ENCODE results near the gene NAT8.
"Not testable (repeated sequence)": the region's sequence is repeated elsewhere in the genome, so short reads cannot be mapped to it uniquely, and the experiment has no call there.

- TF ChIP-seq, protein P1, sequence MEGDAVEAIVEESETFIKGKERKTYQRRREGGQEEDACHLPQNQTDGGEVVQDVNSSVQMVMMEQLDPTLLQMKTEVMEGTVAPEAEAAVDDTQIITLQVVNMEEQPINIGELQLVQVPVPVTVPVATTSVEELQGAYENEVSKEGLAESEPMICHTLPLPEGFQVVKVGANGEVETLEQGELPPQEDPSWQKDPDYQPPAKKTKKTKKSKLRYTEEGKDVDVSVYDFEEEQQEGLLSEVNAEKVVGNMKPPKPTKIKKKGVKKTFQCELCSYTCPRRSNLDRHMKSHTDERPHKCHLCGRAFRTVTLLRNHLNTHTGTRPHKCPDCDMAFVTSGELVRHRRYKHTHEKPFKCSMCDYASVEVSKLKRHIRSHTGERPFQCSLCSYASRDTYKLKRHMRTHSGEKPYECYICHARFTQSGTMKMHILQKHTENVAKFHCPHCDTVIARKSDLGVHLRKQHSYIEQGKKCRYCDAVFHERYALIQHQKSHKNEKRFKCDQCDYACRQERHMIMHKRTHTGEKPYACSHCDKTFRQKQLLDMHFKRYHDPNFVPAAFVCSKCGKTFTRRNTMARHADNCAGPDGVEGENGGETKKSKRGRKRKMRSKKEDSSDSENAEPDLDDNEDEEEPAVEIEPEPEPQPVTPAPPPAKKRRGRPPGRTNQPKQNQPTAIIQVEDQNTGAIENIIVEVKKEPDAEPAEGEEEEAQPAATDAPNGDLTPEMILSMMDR (IDR thresholded peaks at IDR 0.05; ENCODE audit: control extremely low read depth in 1 of 3, insufficient read depth in 1 of 3, low read depth in 1 of 3, low read length in 3 of 3) = not testable (repeated sequence)
- not testable (repeated sequence) for TF ChIP-seq TAF7 (optimal IDR thresholded peaks at IDR 0.05; ENCODE audit: borderline replicate concordance, low read depth, low read length); SAP30 (IDR thresholded peaks at IDR 0.05; ENCODE audit: insufficient read depth, insufficient replicate concordance, low read length); RAD21 (IDR thresholded peaks at IDR 0.05 in 1 of 2, conservative IDR thresholded peaks at IDR 0.05 in 1 of 2; ENCODE audit: low read depth in 2 of 2, low read length in 2 of 2); EGR1 (IDR thresholded peaks at IDR 0.05; ENCODE audit: borderline replicate concordance, low read depth, low read length); RNF2 (IDR thresholded peaks at IDR 0.05; ENCODE audit: borderline replicate concordance, low read depth, low read length, missing control alignments, poor library complexity, severe bottlenecking)
Measured at GRCh38 chr2:73647690-73648089, 5.5 kb upstream of the NAT8 start.
